ENCODE results near the gene SMIM44. TPM values are rescaled to one million over a fixed set of nuclear protein-coding genes. Genes with fewer than 3 reads are reported as not detected.

SMIM44 gene
- total RNA-seq, 4 donors from 2014 or later: not detected

DNA sequence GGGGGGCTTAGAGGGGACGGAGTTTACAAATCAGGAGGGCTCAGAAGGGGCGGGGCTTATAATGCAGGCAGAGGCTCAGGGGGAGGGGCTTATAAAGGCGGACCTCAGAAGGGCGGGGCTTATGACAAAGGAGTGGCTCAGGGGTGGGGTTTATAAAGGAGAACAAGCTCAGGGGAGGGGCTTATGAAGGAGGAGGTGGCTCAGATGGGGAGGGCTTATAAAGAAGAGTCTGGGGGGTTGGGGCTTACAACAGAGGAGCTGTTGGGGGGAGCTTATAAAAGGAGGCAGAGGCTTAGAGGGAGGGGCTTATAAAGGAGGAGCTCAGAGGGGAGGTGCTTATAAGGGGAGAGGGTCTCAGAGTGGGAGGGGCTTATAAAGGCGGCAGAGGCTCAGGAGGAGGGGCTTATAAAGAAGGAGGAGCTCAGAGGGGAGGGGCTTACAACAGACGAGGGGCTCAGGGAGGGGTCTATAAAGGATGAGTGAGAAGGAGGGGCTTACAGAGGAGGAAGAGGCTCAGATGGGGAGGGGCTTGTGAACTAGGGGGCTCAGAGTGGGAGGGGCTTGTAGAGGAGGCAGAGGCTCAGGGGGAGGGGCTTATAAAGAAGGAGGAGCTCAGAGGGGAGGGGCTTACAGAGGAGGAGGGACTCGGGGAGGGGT is 3.9 kb downstream of the SMIM44 start:
- 20 to 49% methylated on average over 7 of the region's 7 CpGs for WGBS, 2 donors
- DNase-seq (ENCODE audit: low spot score in 2 of 2): no peak
- intact Hi-C loops (cut with DNase I; ENCODE audit: low total_unique reads): no loop called here
- H3K4me3 ChIP-seq (ENCODE audit: low read depth, poor library complexity, severe bottlenecking): no peak overlapping the region
- TF ChIP-seq, protein P1, sequence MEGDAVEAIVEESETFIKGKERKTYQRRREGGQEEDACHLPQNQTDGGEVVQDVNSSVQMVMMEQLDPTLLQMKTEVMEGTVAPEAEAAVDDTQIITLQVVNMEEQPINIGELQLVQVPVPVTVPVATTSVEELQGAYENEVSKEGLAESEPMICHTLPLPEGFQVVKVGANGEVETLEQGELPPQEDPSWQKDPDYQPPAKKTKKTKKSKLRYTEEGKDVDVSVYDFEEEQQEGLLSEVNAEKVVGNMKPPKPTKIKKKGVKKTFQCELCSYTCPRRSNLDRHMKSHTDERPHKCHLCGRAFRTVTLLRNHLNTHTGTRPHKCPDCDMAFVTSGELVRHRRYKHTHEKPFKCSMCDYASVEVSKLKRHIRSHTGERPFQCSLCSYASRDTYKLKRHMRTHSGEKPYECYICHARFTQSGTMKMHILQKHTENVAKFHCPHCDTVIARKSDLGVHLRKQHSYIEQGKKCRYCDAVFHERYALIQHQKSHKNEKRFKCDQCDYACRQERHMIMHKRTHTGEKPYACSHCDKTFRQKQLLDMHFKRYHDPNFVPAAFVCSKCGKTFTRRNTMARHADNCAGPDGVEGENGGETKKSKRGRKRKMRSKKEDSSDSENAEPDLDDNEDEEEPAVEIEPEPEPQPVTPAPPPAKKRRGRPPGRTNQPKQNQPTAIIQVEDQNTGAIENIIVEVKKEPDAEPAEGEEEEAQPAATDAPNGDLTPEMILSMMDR (IDR thresholded peaks at IDR 0.05): no peak
- TF ChIP-seq POLR2A (IDR thresholded peaks at IDR 0.05): no peak

DNA sequence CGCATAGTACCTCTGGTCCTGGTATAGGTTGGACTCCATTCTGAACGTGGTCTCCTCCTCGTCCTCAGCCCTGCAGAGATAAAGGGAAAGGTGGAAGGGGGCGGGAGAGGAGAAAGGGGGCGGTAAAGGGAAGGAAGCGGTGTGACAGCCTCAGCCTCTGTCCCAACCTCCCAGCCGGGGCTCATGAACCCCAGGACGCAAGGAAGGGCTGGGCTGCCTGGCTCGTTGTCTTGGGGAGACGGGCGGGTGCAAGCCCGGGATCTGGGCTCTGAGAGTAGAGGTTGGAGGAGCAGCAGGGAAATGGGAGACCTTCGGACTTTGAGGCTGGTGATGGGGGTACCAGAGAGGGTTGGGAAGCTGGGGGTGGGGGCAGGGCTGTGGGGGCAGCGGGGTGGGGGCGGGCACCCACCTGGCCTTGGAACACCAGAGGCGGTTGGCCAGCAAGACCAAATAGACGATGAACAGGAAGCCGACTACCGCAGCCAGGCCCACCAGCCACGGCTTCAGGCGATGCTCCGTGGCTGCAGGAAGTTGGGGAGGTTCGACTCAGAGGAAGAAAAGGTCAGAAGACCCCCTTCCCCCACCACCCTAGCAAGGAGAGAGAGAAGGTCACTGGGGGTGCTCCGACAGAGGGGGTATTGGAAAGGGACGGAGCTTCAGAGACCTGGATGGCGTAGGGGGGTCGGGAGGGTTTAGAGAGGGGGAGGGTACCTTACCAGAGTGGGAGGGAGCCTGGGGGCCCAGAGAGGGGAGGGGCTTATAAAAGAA is 4.6 kb downstream of the SMIM44 start:
- intact Hi-C loops (cut with DNase I; ENCODE audit: low total_unique reads): no loop called here
- WGBS, 2 donors: 16 to 32% methylated on average over 23 to 27 of the region's 27 CpGs
- TF ChIP-seq, protein P1 (IDR thresholded peaks at IDR 0.05): no peak
- no peak overlapping the region for H3K4me3 ChIP-seq (ENCODE audit: low read depth, poor library complexity, severe bottlenecking)
- DNase-seq (ENCODE audit: low spot score in 2 of 2): no peak

DNA sequence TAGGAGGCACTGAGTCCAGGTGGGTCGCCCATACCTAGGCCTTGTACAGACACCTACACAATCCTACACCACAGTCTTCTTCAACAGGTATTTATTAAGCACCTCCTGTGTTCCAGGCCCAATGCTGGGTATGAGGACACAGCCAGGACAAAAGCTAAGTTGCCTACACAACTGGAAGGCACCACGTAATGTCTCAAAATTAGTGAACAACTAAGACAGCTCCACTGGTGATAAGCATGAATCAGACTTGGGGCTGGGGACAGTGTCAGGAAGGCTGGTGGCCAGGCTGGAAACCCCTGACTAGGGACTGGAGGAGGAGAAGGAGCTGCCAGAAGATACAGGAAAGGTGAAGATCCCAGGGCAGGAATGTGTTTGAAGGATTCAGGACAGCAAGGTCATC is 5.3 kb downstream of the SMIM44 start:
- no peak for TF ChIP-seq POLR2A (IDR thresholded peaks at IDR 0.05)
- TF ChIP-seq, protein P1 (IDR thresholded peaks at IDR 0.05): no peak
- intact Hi-C loops (cut with DNase I; ENCODE audit: low total_unique reads): no loop called here
- 94 to 95% methylated on average over 2 of the region's 2 CpGs for WGBS, 2 donors

DNA sequence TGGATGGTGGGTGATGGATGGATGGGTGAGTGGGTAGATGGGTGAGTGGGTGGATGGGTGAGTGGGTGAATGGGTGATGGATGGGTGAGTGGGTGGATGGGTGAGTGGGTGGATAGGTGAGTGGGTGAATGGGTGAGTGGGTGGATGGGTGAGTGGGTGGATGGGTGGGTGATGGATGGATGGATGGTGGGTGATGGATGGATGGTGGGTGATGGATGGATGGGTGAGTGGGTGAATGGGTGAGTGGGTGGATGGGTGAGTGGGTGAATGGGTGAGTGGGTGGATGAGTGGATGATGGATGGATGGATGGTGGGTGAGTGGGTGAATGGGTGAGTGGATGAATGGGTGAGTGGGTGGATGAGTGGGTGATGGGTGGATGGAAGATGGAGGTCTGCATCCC is 5.7 kb downstream of the SMIM44 start:
- TF ChIP-seq POLR2A (IDR thresholded peaks at IDR 0.05): no peak
- TF ChIP-seq, protein P1 (IDR thresholded peaks at IDR 0.05): no peak
- no peak overlapping the region for H3K4me3 ChIP-seq (ENCODE audit: low read depth, poor library complexity, severe bottlenecking)
- intact Hi-C loops (cut with DNase I; ENCODE audit: low total_unique reads): no loop called here
- no peak for DNase-seq (ENCODE audit: low spot score in 2 of 2)

More for the DNA sequence above, 5.3 kb downstream of the SMIM44 start:
- no peak for DNase-seq (ENCODE audit: low spot score in 2 of 2)
- H3K4me3 ChIP-seq (ENCODE audit: low read depth, poor library complexity, severe bottlenecking): no peak overlapping the region

DNA sequence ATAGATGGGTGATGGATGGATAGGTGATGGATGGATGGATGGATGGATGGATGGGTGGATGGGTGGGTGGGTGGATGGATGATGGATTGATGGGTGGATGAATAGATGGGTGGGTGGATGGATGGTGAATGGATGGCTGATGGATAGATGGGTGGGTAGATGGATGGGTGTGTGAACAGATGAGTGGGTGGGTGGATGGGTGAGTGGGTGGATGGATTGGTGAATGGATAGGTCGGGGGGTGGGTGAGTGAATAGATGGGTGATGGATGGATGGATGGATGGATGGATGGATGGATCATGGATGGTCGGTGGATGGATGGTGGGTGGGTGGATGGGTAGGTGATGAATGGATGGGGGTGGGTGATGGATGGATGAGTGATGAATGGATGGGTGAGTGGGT is 6.4 kb downstream of the SMIM44 start:
- TF ChIP-seq POLR2A (IDR thresholded peaks at IDR 0.05): no peak
- TF ChIP-seq, protein P1 (IDR thresholded peaks at IDR 0.05): no peak
- 85 to 86% methylated on average over 2 of the region's 2 CpGs for WGBS, 2 donors
- H3K4me3 ChIP-seq (ENCODE audit: low read depth, poor library complexity, severe bottlenecking): no peak overlapping the region
- DNase-seq (ENCODE audit: low spot score in 2 of 2): no peak
- intact Hi-C loops (cut with DNase I; ENCODE audit: low total_unique reads): no loop called here
